ENCODE measurements around the gene NCBP1. TPM values are rescaled to one million over a fixed set of nuclear protein-coding genes. Genes with fewer than 3 reads are reported as not detected.

The NCBP1 gene
- total RNA-seq, 1 experiment from 2014 or later: 52.5 TPM

DNA sequence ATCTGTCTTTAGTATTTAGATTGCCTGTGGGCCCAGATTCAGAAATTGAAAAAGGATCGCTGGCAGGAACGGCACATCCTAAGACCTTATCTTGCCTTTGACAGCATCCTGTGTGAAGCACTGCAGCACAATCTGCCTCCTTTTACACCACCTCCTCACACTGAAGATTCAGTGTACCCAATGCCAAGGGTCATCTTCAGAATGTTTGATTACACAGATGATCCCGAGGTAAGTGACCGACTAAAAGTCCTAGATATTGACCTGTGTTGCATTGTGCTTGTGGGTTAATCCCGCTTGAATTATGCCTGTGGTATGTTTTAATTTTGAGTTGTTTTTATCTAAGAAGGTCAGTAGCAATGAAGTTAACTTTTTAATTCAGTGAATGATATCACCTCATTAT is 14.4 kb downstream of the NCBP1 start:
- in situ Hi-C loops (cut with HindIII; ENCODE audit: low pct_unique_long_range_greater_than_20kb, low sequenced_read_pairs): loop anchor here (25.0 kb wide), 1 partner anchor 186 kb away; no protein-coding TSS in a partner anchor
- no peak for DNase-seq (ENCODE audit: low read depth, low spot score)

DNA sequence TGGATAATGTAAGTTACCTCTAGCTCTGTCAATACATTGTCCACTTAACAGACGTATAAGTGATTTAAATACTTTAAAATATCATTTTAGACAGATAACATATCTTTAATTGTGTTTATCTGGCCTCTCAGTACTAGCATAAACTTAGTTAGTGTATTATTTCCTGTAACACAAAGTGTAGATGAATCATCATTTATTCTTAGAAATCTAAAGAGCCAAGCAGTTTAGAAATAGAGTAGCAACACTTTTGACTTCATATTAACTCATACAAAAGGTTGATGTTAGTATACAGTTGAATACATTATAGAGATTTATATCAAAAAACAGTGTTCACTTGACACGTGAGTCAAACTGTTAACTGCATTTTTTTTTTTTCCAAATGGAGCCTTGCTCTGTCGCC is 18.0 kb downstream of the NCBP1 start:
- in situ Hi-C loops (cut with HindIII; ENCODE audit: low pct_unique_long_range_greater_than_20kb, low sequenced_read_pairs): no loop called here
- DNase-seq (ENCODE audit: low read depth, low spot score): no peak

DNA sequence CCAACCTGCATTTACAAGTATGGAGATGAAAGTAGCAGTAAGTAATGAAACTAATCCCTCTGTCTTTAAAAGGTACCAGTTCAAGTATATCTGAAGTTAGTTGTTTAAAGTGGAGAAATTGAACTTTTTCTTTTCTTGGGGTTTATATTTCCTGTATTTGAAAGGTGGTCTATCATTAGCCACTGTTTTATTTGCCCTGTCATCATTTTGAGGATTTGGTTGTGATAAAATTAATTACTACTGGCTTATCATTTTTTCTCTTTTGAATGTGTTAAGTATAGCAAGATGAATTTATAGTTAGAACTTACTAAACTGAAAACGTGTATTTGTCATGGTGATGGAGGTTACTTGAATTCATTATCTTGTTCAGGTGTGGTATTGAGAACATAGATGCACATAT is 25.1 kb downstream of the NCBP1 start:
- in situ Hi-C loops (cut with HindIII; ENCODE audit: low pct_unique_long_range_greater_than_20kb, low sequenced_read_pairs): no loop called here

DNA sequence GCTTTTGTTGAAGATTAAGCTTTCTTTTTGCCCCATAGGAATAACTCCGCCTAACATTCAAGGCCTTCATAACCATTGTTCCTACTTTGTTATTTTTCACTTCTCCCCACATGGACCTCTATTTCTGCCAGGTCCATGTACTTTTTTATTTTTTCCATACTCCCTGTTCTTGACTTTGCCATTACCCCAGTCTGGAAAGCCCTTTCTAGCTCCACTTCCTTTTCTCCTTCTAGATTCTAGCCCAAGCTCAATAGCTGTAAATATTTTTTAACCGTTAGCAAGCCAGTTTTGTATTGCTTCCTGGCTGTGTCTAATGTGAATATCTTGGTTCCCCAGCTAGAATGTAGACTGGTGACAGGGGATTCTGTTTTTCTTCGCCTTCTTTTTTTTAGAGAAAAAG is 26.1 kb downstream of the NCBP1 start:
- in situ Hi-C loops (cut with HindIII; ENCODE audit: low pct_unique_long_range_greater_than_20kb, low sequenced_read_pairs): no loop called here
- DNase-seq (ENCODE audit: low read depth, low spot score): no peak

More for the DNA sequence above, 25.1 kb downstream of the NCBP1 start:
- no peak for DNase-seq (ENCODE audit: low read depth, low spot score)

DNA sequence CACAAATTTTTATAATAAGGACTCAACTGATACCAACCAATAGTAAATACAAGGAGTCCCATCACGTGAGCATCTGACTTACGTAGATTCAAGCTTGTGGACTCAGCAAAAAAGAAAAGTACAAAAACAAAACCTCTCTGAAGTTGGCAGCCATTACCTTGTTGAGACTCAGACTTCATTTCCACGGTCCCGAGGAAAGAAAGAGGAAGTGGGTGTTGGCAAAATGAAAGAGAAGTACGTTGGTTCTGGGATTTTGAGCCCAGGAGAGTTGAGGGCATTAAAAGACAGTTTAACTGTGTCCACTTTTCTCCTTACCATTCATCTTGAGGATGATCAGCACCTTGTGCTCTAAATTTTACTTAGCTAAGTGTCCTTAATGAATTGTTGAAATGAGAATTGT is 26.7 kb downstream of the NCBP1 start:
- in situ Hi-C loops (cut with HindIII; ENCODE audit: low pct_unique_long_range_greater_than_20kb, low sequenced_read_pairs): no loop called here
- DNase-seq (ENCODE audit: low read depth, low spot score): no peak

DNA sequence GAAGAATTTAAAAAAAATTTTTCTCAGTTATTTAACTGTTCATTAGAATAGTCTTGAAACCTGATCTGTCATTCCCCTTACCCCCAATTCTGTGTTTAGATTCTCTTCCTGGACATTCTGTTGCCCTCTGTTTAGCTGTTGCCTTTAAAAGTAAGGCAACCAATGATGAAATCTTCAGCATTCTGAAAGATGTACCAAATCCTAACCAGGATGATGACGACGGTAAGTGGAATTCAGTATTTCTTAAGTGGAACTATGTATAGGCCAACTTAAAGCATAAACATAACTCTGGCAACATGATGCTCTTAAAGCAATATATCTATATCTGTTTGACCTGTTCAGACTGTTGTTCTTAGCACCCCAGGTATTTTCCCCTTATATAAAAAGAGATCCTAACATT is 27.2 kb downstream of the NCBP1 start:
- in situ Hi-C loops (cut with HindIII; ENCODE audit: low pct_unique_long_range_greater_than_20kb, low sequenced_read_pairs): no loop called here
- DNase-seq (ENCODE audit: low read depth, low spot score): no peak

DNA sequence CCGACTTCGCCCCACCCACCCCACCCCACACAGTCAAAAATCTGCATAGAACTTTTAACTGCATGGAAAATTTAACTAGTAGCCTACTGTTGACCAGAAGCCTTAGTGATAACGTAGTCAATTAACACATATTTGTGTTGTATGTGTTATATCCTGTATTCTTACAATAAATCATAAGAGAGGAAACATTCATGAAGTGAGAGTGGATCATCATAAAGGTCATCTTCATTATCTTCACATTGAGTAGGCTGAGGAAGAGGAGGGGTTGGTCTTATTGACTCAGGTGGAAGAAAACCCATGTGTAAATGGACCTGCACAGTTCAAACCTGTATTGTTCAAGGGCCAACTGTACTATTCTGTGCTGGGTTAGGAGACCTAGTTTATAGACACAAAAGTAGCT is 32.1 kb downstream of the NCBP1 start:
- in situ Hi-C loops (cut with HindIII; ENCODE audit: low pct_unique_long_range_greater_than_20kb, low sequenced_read_pairs): no loop called here
- no peak for DNase-seq (ENCODE audit: low read depth, low spot score)

DNA sequence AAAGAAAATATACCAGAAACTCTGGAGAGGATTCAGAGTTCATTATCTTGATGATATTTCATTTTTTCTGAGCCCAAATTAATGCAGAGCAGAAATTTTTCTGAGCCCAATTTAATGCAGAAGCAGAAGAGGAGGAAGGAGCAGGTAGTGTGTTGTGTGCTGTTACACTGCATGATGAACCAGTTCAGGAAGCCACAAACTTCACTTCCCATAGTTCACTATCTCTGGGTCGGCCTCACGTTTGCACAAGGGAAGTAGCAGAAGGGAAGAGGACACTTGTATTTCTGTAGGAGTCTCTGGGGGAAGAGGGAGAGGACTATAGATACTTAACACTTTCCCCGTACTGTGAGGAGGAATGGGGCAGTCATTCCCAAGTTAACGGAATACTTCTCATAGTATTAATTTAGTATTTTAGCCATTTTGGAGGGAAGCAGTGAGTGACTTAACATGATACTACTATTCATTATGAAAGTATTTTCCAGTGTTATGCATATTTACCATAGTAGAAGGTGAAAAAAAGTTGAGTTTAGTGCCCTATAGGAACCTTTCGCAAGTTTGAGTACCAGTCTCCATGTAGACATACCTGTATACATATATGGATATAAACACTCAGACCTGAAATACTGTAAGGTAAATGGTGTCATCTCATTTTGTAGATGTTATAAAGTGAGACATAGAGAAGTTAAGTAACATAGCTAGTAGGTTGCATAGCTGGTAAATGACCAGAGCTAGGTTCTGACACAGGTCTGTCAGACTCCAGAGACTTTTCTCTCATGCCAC is 33.5 kb downstream of the NCBP1 start:
- no peak for DNase-seq (ENCODE audit: low read depth, low spot score)
- in situ Hi-C loops (cut with HindIII; ENCODE audit: low pct_unique_long_range_greater_than_20kb, low sequenced_read_pairs): no loop called here

DNA sequence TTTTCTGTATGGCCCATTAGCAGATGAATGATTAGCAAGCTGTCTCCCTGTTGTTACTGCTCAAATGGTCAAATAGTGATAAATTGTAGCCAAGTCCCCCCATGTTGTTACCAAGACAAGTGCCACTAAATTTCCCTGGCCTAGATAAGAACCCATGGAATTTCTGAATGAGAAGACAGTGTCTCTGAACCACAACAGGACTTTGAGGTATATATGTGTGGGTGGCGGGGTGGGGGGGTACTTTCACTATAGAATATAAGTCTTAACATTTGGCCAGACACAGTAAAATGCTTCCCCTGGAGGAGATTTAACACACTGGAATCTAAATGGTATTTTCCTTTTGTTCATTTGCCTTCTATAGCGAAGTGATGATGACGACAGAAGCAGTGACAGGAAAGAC is 34.9 kb downstream of the NCBP1 start:
- no peak for DNase-seq (ENCODE audit: low read depth, low spot score)
- in situ Hi-C loops (cut with HindIII; ENCODE audit: low pct_unique_long_range_greater_than_20kb, low sequenced_read_pairs): no loop called here

DNA sequence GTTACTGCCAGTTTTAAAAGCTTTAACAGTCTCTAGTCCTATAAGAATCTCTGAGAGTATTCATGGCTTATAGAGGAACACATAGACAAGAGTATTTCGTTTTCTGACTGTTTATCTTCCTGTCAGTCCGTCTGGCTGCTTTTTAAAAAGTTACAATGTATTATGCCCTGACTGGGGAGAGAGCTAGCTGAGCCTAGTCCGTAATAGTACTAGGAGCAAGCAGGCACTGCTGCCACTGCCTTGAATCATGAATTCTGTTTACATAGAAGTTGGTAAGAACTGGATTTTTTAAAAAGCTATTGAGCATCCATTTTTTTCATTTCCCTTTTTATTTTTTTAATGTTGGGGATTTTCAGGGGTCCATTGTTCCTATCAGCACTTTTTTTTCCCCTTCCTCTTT is 37.0 kb downstream of the NCBP1 start:
- no peak for DNase-seq (ENCODE audit: low read depth, low spot score)
- in situ Hi-C loops (cut with HindIII; ENCODE audit: low pct_unique_long_range_greater_than_20kb, low sequenced_read_pairs): no loop called here

DNA sequence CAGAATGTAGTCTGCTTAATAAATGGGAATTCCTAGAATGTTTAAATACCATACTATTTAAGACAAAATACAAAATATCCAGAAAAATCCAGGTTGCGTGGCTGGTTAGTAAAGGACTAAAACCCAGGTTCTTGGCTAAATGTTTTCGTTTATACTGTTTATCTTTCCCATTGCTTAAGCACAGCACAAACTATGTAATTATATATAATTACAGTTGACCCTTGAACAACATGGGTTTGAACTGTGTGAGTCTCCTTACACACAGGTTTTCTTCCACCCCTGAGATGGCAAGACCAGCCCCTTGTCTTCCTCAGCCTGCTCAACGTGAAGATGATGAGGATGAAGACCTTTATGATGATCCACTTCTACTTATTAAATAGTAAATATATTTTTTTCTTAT is 38.8 kb downstream of the NCBP1 start:
- DNase-seq (ENCODE audit: low read depth, low spot score): no peak
- in situ Hi-C loops (cut with HindIII; ENCODE audit: low pct_unique_long_range_greater_than_20kb, low sequenced_read_pairs): no loop called here

DNA sequence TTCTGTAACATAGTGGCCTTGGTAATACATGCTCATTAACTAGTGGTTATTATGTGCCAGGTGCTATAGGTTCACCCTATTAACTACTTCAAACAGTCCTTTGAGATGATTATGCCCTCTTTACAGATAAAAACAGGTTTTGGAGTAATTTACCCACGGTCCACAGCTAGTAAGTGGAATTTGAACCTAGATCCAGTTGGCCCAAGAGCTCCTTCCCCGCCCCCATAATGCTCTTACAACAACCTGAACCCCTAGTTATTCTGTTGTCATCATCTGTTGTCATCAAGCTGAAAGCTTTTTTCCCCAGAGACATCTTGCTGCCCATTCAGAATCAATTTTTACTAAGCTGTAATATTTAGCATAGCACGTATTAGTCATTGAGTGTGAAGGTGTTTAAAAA is 40.3 kb downstream of the NCBP1 start:
- in situ Hi-C loops (cut with HindIII; ENCODE audit: low pct_unique_long_range_greater_than_20kb, low sequenced_read_pairs): no loop called here
- no peak for DNase-seq (ENCODE audit: low read depth, low spot score)

DNA sequence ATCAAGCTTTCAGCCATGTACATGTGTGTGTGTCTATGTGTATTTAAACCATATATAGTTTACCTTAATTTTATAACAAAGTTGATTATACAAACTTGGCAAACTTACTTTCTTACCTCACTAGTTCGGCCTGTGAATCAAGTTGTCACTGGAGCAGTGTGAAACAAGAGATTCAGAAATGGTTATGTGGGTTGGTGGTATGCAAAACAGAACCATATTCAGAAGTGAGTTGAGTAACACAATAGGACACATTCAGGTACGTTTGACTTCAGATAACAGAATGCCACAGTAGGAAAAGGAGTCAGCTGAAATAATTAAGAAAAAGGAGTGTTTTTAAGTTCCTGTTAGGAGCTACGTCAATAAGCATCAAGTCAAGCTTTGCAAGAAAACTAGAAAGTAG is 42.0 kb downstream of the NCBP1 start:
- in situ Hi-C loops (cut with HindIII; ENCODE audit: low pct_unique_long_range_greater_than_20kb, low sequenced_read_pairs): no loop called here
- DNase-seq (ENCODE audit: low read depth, low spot score): no peak

DNA sequence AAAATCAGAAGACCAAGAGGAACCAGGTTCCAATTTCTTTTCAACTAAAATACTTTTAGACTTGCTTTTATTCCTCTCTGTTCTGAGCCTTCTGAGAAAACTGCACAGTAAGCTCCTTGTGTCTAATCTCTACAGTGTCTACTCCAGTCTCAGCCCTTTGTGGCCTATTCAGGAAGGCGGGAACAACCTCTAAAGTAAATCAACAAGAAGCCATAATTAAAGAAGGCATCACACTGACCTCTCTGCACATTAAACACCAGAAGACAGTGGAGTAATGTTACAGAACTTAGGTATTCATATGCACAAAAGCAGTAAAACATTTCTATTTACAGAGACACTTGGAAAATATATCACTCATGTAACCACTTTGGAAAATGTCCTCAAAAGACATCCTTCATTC is 48.6 kb downstream of the NCBP1 start:
- in situ Hi-C loops (cut with HindIII; ENCODE audit: low pct_unique_long_range_greater_than_20kb, low sequenced_read_pairs): no loop called here
- no peak for DNase-seq (ENCODE audit: low read depth, low spot score)

DNA sequence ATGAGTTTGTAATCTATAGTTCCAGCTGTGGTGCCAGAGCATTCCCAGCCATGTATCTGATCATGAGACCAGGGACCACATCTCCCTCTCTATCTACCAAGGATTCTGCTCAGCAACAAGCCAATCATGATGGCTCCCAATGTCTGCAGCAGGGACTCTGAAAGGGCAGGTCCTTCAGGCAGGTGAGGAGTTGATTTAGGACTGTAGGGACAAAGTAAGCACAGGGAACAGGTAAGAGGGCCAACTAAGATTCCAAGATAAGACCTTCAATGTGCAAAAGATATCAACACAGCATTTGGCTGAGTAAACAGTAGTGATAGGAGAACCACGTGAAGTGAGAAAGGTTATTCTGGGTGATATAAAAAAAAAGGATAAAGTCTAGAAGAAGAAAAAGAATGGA is 55.0 kb downstream of the NCBP1 start:
- no peak for DNase-seq (ENCODE audit: low read depth, low spot score)
- in situ Hi-C loops (cut with HindIII; ENCODE audit: low pct_unique_long_range_greater_than_20kb, low sequenced_read_pairs): no loop called here

DNA sequence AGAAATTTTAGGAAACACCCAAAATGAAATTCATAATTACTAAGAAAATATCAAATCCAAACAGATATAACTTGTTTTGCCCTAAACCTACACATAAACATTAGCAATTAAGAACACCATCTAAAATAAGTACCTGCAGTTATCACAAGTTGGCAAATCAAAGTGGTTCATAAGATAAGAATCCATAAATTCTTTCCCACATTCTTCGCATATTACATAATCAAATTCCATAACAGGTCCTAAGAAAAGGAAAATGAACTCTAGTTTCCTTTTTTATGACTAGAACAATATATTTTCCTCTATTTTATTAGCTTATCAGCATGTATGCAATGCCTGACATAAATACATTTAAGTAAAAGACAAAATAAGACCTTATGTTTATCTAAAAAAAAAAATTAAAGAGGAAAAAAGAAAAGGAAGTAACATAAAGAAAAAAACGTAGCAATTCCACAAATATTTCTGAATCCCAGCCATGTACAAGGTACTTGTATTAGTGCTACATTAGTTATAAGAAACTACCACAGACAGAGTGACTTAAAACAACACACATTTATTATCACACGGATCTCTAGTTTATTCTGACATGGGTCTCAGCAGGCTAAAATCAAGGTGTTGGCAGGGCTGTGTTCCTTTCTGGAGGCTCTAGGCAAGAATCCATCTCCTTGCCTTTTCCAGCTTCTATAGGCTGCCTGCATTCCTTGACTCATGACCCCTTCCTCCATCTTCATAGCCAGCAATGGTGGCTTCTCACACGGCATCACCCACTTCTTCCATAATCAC is 56.0 kb downstream of the NCBP1 start:
- in situ Hi-C loops (cut with HindIII; ENCODE audit: low pct_unique_long_range_greater_than_20kb, low sequenced_read_pairs): no loop called here
- DNase-seq (ENCODE audit: low read depth, low spot score): no peak

DNA sequence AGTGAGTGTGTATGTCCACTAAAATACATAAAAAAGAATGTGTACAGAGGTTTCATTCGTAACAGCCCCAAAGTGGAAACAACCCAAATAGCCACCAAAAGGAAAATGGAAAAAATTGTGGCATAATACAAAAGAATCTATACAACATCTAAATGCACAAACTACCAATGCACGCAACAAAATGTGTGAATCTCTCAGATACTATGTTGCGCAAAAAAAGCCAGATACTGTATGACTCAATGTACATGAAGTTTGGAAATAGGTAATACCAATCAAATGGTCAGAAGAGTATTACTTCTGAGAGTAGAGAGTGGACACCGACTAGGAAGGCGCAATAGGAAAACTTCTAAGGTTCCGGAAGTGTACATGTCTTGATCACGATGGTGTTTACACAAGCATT is 61.1 kb downstream of the NCBP1 start:
- in situ Hi-C loops (cut with HindIII; ENCODE audit: low pct_unique_long_range_greater_than_20kb, low sequenced_read_pairs): no loop called here

DNA sequence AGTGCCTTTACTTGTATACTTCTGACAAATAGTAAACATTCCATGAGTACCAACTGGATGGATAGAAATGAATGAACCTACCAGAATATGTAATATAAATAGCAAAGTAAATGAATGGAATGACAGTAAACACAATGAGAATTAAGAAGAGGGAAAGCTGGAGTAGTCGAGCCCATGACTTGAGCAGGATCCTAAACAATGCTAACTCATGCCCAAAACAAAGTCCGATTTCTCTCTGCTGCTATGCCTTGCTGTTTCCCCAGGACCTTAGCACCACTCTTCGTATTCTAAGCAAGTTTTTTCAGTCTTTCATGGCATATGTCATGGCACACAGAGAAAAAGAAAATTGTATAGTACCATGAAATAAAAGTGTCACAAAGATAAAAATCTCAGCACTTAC is 61.8 kb downstream of the NCBP1 start:
- in situ Hi-C loops (cut with HindIII; ENCODE audit: low pct_unique_long_range_greater_than_20kb, low sequenced_read_pairs): no loop called here
- no peak for DNase-seq (ENCODE audit: low read depth, low spot score)

More for the DNA sequence above, 61.1 kb downstream of the NCBP1 start:
- no peak for DNase-seq (ENCODE audit: low read depth, low spot score)

All from SK-MEL-5 (cell line).